Measurements from ENCODE around the gene CGB2. TPM values are rescaled to one million over a fixed set of nuclear protein-coding genes. Genes with fewer than 3 reads are reported as not detected.
"Not testable (repeated sequence)": the region's sequence is repeated elsewhere in the genome, so short reads cannot be mapped to it uniquely, and the experiment has no call there.

CGB2 gene
- total RNA-seq, 1 experiment from 2014 or later: not detected

GRCh38 chr19:49009828-49010227 lies 21.9 kb upstream of the CGB2 start:
- DNase-seq (ENCODE audit: low spot score): no peak

GRCh38 chr19:49010453-49010852 lies 21.2 kb upstream of the CGB2 start:
- no peak for DNase-seq (ENCODE audit: low spot score)

GRCh38 chr19:49011194-49011593 lies 20.5 kb upstream of the CGB2 start:
- no peak for DNase-seq (ENCODE audit: low spot score)

- no peak for DNase-seq (ENCODE audit: low spot score)
These were observed 17.4 kb upstream of the CGB2 start for GRCh38 chr19:49014123-49014869.

GRCh38 chr19:49014870-49015255 lies 16.8 kb upstream of the CGB2 start:
- no peak for DNase-seq (ENCODE audit: low spot score)

- DNase-seq (ENCODE audit: low spot score): no peak
These were observed 15.4 kb upstream of the CGB2 start for GRCh38 chr19:49016067-49016839.

- DNase-seq (ENCODE audit: low spot score): peak; percentile 35
These were observed 14.5 kb upstream of the CGB2 start, which contains the start of gene LHB for GRCh38 chr19:49017041-49017665. Gene LHB (minus strand): TSS chr19:49017091. CDS start chr19:49017081, 10 bp downstream.

- DNase-seq (ENCODE audit: low spot score): peak; percentile 71
These were observed 13.9 kb upstream of the CGB2 start for GRCh38 chr19:49017666-49018351.

- peak; percentile 34 for DNase-seq (ENCODE audit: low spot score)
These were observed 13.1 kb upstream of the CGB2 start for GRCh38 chr19:49018388-49019241.

- DNase-seq (ENCODE audit: low spot score): peak; percentile 87
These were observed 12.3 kb upstream of the CGB2 start for GRCh38 chr19:49019242-49019932.

GRCh38 chr19:49020342-49020741 lies 11.3 kb upstream of the CGB2 start:
- no peak for DNase-seq (ENCODE audit: low spot score)

- peak; percentile 24 for DNase-seq (ENCODE audit: low spot score)
These were observed 10.5 kb upstream of the CGB2 start for GRCh38 chr19:49020931-49021895.

- DNase-seq (ENCODE audit: low spot score): no peak
These were observed 9.6 kb upstream of the CGB2 start for GRCh38 chr19:49022116-49022515.

GRCh38 chr19:49024233-49024632 lies 7.5 kb upstream of the CGB2 start, which contains the start of gene CGB3:
Gene CGB3 (minus strand): TSS chr19:49024333. CDS start chr19:49023971, 362 bp downstream.
- DNase-seq (ENCODE audit: low spot score): not testable (repeated sequence)

- not testable (repeated sequence) for DNase-seq (ENCODE audit: low spot score)
These were observed 6.6 kb upstream of the CGB2 start for GRCh38 chr19:49025088-49025487.

GRCh38 chr19:49025599-49025998 lies 6.1 kb upstream of the CGB2 start:
- not testable (repeated sequence) for DNase-seq (ENCODE audit: low spot score)

GRCh38 chr19:49028686-49029085 lies 3.0 kb upstream of the CGB2 start:
- not testable (repeated sequence) for DNase-seq (ENCODE audit: low spot score)

- not testable (repeated sequence) for DNase-seq (ENCODE audit: low spot score)
These were observed 1.9 kb upstream of the CGB2 start for GRCh38 chr19:49029749-49030148.

- not testable (repeated sequence) for DNase-seq (ENCODE audit: low spot score)
These were observed 1.4 kb upstream of the CGB2 start for GRCh38 chr19:49030323-49030722.

Data from HT-29 (cell line).